Amygdala (tissue), 56 donors: ENCODE results near the gene METTL25B.
A peak's percentile ranks its signal among the peaks of the same experiment; 100 is the strongest.

Experiments used
- DNase-seq, 56 donors: peaks; one replicate each; lab custom pipeline; 2025; lab: John Stamatoyannopoulos, UW

METTL25B gene

GRCh38 chr1:156700736-156701531, 27.3 kb upstream of the METTL25B start:
- no peak for DNase-seq

- no peak for DNase-seq
Observed at GRCh38 chr1:156703336-156703735, 24.9 kb upstream of the METTL25B start.

- no peak for DNase-seq
Observed at GRCh38 chr1:156703741-156704140, 24.5 kb upstream of the METTL25B start.

- DNase-seq = no peak
Observed at GRCh38 chr1:156704166-156704711, 24.0 kb upstream of the METTL25B start.

- peak in 4 of 56 donors; percentile 18 to 55 (median 29) for DNase-seq
Observed at GRCh38 chr1:156704930-156705320, 23.3 kb upstream of the METTL25B start.

GRCh38 chr1:156705321-156705917, 22.9 kb upstream of the METTL25B start, which contains the start of gene CRABP2:
CRABP2 (minus strand) TSS chr1:156705583; CDS start chr1:156705446, 137 bp downstream.
- peak in 8 of 56 donors; percentile 29 to 63 (median 34) for DNase-seq

GRCh38 chr1:156705918-156706656, 22.2 kb upstream of the METTL25B start:
- DNase-seq = peak in 35 of 56 donors; percentile 7 to 85 (median 31)

GRCh38 chr1:156706657-156707416, 21.4 kb upstream of the METTL25B start:
- DNase-seq = peak in 18 of 56 donors; percentile 3 to 76 (median 18)

- no peak for DNase-seq
Observed at GRCh38 chr1:156707417-156708217, 20.7 kb upstream of the METTL25B start.

GRCh38 chr1:156708218-156708661, 20.0 kb upstream of the METTL25B start:
- no peak for DNase-seq

- DNase-seq = no peak
Observed at GRCh38 chr1:156709031-156709430, 19.2 kb upstream of the METTL25B start.

GRCh38 chr1:156709757-156710489, 18.3 kb upstream of the METTL25B start:
- peak in 31 of 56 donors; percentile 6 to 70 (median 23) for DNase-seq

- DNase-seq = no peak
Observed at GRCh38 chr1:156711011-156711817, 17.1 kb upstream of the METTL25B start.

- no peak for DNase-seq
Observed at GRCh38 chr1:156712626-156713025, 15.6 kb upstream of the METTL25B start.

GRCh38 chr1:156714830-156715229, 13.4 kb upstream of the METTL25B start:
- no peak for DNase-seq

- no peak for DNase-seq
Observed at GRCh38 chr1:156717351-156717750, 10.9 kb upstream of the METTL25B start.

GRCh38 chr1:156721131-156721530, 7.1 kb upstream of the METTL25B start:
- no peak for DNase-seq

GRCh38 chr1:156721535-156721934, 6.7 kb upstream of the METTL25B start:
- DNase-seq = no peak
